ENCODE results near the gene PIGL.
A peak's percentile ranks its signal among the peaks of the same experiment; 100 is the strongest.

The PIGL gene

GRCh38 chr17:16217002-16217635 is at the start of gene PIGL:
Gene PIGL (plus strand): TSS chr17:16217210. CDS start chr17:16217227, 17 bp downstream.
- no peak for TF ChIP-seq ZFX (IDR thresholded peaks at IDR 0.05; ENCODE audit: borderline replicate concordance)
- TF ChIP-seq CTCF (IDR thresholded peaks at IDR 0.05), result no peak
- H3K27ac ChIP-seq, result peak within 1 kb of the TSS; percentile 92

GRCh38 chr17:16171613-16172012 is 45.4 kb upstream of the PIGL start:
- no peak for TF ChIP-seq CTCF (IDR thresholded peaks at IDR 0.05)
- peak overlapping the region; percentile 43 for H3K27ac ChIP-seq

- TF ChIP-seq ZFX (IDR thresholded peaks at IDR 0.05; ENCODE audit: borderline replicate concordance) (no peak), CTCF (IDR thresholded peaks at IDR 0.05) (no peak)
- H3K27ac ChIP-seq, result no peak overlapping the region
These were observed 38.2 kb upstream of the PIGL start for GRCh38 chr17:16178836-16179235.

GRCh38 chr17:16181581-16181980 is 35.4 kb upstream of the PIGL start:
- TF ChIP-seq CTCF (IDR thresholded peaks at IDR 0.05) (no peak), ZFX (IDR thresholded peaks at IDR 0.05; ENCODE audit: borderline replicate concordance) (no peak)
- H3K27ac ChIP-seq, result no peak overlapping the region

GRCh38 chr17:16187642-16188041 is 29.4 kb upstream of the PIGL start:
- no peak for TF ChIP-seq CTCF (IDR thresholded peaks at IDR 0.05)
- TF ChIP-seq ZFX (IDR thresholded peaks at IDR 0.05; ENCODE audit: borderline replicate concordance), result no peak
- no peak overlapping the region for H3K27ac ChIP-seq

GRCh38 chr17:16189791-16190348 is 27.1 kb upstream of the PIGL start:
- no peak overlapping the region for H3K27ac ChIP-seq
- no peak for TF ChIP-seq CTCF (IDR thresholded peaks at IDR 0.05)
- no peak for TF ChIP-seq ZFX (IDR thresholded peaks at IDR 0.05; ENCODE audit: borderline replicate concordance)

GRCh38 chr17:16190703-16191360 is 26.2 kb upstream of the PIGL start:
- TF ChIP-seq CTCF (IDR thresholded peaks at IDR 0.05) (no peak), ZFX (IDR thresholded peaks at IDR 0.05; ENCODE audit: borderline replicate concordance) (no peak)
- H3K27ac ChIP-seq, result no peak overlapping the region
